ENCODE results near the gene DEFB124.
"Not testable (repeated sequence)": the region's sequence is repeated elsewhere in the genome, so short reads cannot be mapped to it uniquely, and the experiment has no call there.

DEFB124 gene

GRCh38 chr20:31474758-31475427 is at the start of gene DEFB124, which contains the start of gene REM1:
Gene DEFB124, minus strand, starts transcription at chr20:31475127. Its CDS starts 2,114 bp downstream, at chr20:31473013.
Gene REM1, plus strand, starts transcription at chr20:31475288. Its CDS starts 1,158 bp downstream, at chr20:31476446.
- H3K9me3 ChIP-seq (ENCODE audit: control insufficient read depth, low read depth, low read length): no peaks in the 10 kb centered on the region
- H3K4me1 ChIP-seq (ENCODE audit: control insufficient read depth, low read depth, low read length): no peaks in the 10 kb centered on the region
- peaks cover 37% of the 10 kb centered on the region for H3K27me3 ChIP-seq (ENCODE audit: control insufficient read depth, insufficient read depth, low read length)
- H3K36me3 ChIP-seq (ENCODE audit: control insufficient read depth, low read depth, low read length): no peaks in the 10 kb centered on the region
- H3K27ac ChIP-seq (ENCODE audit: low read length): no peak within 1 kb of the TSS
- H3K4me3 ChIP-seq (ENCODE audit: low read length): peak within 1 kb of the TSS; percentile 49
- H3K9ac ChIP-seq (ENCODE audit: low read length): no peak within 1 kb of the TSS

DNA sequence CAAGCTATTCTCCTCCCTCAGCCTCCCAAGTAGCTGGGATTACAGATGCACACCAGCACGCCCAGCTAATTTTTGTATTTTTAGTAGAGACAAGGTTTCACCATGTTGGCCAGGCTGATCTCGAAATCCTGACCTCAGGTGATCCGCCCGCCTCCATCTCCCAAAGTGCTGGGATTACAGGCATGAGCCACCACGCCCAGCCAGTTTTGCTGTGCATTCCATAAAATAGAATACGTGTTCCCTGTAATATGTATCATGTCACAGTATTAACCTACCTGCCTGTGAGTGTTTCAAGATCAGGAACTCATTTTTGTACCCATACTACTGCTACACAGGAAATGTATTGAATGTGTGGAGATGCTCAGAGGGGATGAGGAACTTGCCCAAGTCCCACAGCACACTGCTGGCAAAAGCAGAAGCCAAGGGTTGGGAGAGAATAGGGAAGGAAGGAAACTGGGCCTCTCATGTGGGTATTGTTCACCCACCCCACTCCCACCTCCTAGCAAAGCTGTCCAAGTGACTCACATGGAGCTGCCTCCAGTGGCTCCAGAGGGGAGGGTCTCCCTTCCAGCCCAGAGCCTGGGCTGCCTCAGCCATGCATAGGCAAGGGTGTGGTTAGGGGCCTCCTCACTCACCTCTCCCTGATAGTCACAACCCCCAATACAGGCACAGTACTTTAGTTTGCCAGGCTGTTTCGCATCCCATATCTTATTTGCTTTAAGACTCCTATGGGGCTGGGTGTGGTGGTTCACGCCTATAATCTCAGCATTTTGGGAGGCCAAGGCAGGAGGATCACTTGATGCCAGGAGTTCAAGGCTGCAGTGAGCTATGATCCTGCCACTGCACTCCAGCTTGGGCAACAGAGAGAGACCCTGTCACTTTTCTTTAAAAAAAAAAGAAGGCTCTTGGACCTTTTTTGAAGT is 48.7 kb upstream of the DEFB124 start:
- Histone ChIP-seq H3K9me3 (ENCODE audit: control insufficient read depth, low read depth, low read length) (no peaks in the 10 kb centered on the region), H3K27ac (ENCODE audit: low read length) (no peak overlapping the region), H3K4me3 (ENCODE audit: low read length) (no peak overlapping the region), H3K36me3 (ENCODE audit: control insufficient read depth, low read depth, low read length) (peaks cover 13% of the 10 kb centered on the region), H3K27me3 (ENCODE audit: control insufficient read depth, insufficient read depth, low read length) (no peaks in the 10 kb centered on the region), H3K4me1 (ENCODE audit: control insufficient read depth, low read depth, low read length) (no peaks in the 10 kb centered on the region), H3K9ac (ENCODE audit: low read length) (no peak overlapping the region)

DNA sequence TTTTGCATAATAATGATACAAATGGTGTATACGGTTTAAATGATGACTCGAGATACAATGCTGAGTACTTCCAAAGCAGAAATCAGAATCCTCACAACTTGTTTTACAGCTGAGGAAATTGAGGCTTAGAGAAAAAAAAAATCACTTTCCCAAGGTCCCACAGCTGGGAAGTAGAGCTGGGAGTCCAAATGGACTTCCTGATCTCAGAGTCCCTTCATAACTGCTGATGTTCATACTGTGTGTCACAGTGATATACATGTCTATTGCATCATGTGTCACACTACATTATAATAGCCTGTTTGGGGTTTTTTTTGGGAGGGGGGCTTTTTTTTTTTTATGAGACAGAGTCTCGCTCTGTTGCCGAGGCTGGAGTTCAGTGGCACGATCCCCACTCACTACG is 47.8 kb upstream of the DEFB124 start:
- no peak overlapping the region for H3K27ac ChIP-seq (ENCODE audit: low read length)
- no peak overlapping the region for H3K4me3 ChIP-seq (ENCODE audit: low read length)
- H3K9ac ChIP-seq (ENCODE audit: low read length): no peak overlapping the region
- H3K4me1 ChIP-seq (ENCODE audit: control insufficient read depth, low read depth, low read length): no peaks in the 10 kb centered on the region
- H3K9me3 ChIP-seq (ENCODE audit: control insufficient read depth, low read depth, low read length): no peaks in the 10 kb centered on the region
- H3K27me3 ChIP-seq (ENCODE audit: control insufficient read depth, insufficient read depth, low read length): no peaks in the 10 kb centered on the region
- peaks cover 5% of the 10 kb centered on the region for H3K36me3 ChIP-seq (ENCODE audit: control insufficient read depth, low read depth, low read length)

DNA sequence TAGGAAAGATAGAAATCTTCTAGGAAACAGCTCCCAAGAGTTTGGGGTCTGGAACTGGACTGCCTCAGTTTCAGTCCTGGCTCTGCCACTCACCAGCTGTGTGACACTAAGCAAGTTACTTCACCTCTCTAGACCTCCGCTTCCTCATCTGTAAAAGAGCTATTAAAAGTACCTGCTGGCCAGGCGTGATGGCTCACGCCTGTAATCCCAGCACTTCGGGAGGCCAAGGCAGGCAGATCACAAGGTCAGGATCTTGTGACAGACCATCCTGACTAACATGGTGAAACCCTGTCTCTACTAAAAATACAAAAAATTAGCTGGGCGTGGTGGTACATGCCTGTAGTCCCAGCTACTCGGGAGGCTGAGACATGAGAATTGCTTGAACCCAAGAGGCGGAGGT is 46.3 kb upstream of the DEFB124 start:
- H3K9me3 ChIP-seq (ENCODE audit: control insufficient read depth, low read depth, low read length); H3K4me3 ChIP-seq (ENCODE audit: low read length); H3K9ac ChIP-seq (ENCODE audit: low read length); H3K27ac ChIP-seq (ENCODE audit: low read length); H3K27me3 ChIP-seq (ENCODE audit: control insufficient read depth, insufficient read depth, low read length); H3K36me3 ChIP-seq (ENCODE audit: control insufficient read depth, low read depth, low read length); H3K4me1 ChIP-seq (ENCODE audit: control insufficient read depth, low read depth, low read length): not testable (repeated sequence)

DNA sequence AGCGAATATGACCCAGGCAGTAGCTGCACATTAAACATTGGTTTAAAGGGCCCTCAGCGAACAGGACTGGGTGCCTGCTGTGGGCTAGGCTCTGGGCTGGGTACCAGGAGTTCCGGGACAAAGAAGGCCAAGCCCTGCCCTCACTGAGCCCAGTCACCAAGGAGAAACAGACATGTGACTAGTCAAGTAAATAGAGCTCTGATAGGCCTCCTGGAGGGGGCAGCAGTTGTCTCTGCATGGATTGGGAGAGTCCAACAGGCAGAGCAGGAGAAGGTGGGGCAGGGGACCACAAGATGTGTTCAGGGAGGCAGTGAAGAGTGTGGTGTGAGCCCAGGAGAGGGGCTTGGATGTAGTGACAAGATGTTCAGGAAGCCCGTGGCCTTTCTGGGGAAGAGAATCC is 42.4 kb upstream of the DEFB124 start:
- no peak overlapping the region for H3K27ac ChIP-seq (ENCODE audit: low read length)
- no peaks in the 10 kb centered on the region for H3K27me3 ChIP-seq (ENCODE audit: control insufficient read depth, insufficient read depth, low read length)
- H3K36me3 ChIP-seq (ENCODE audit: control insufficient read depth, low read depth, low read length): no peaks in the 10 kb centered on the region
- no peaks in the 10 kb centered on the region for H3K9me3 ChIP-seq (ENCODE audit: control insufficient read depth, low read depth, low read length)
- H3K4me1 ChIP-seq (ENCODE audit: control insufficient read depth, low read depth, low read length): peaks cover 12% of the 10 kb centered on the region
- H3K4me3 ChIP-seq (ENCODE audit: low read length): no peak overlapping the region
- H3K9ac ChIP-seq (ENCODE audit: low read length): no peak overlapping the region

DNA sequence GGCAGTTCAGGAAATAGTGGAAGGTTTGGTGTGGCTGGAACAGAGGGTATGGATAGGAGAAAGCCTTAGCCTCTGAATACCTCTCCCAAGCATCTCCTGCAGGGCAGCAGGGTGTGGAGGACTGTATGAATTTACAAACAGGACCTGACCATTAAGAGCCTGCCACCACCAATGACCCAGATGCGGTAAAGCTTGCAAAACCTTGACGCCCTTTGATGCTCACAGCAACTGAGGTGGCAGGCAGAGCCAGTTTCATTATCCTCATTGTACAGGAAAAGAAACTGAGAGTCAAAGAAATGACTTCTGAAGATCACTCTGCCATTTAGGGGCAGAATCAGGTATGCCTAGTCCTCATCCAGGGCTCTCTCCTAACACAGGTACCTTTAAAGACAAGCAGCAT is 41.7 kb upstream of the DEFB124 start:
- Histone ChIP-seq H3K9ac (ENCODE audit: low read length) (no peak overlapping the region), H3K4me1 (ENCODE audit: control insufficient read depth, low read depth, low read length) (peaks cover 12% of the 10 kb centered on the region), H3K27ac (ENCODE audit: low read length) (no peak overlapping the region), H3K36me3 (ENCODE audit: control insufficient read depth, low read depth, low read length) (no peaks in the 10 kb centered on the region), H3K9me3 (ENCODE audit: control insufficient read depth, low read depth, low read length) (no peaks in the 10 kb centered on the region), H3K27me3 (ENCODE audit: control insufficient read depth, insufficient read depth, low read length) (no peaks in the 10 kb centered on the region), H3K4me3 (ENCODE audit: low read length) (no peak overlapping the region)

DNA sequence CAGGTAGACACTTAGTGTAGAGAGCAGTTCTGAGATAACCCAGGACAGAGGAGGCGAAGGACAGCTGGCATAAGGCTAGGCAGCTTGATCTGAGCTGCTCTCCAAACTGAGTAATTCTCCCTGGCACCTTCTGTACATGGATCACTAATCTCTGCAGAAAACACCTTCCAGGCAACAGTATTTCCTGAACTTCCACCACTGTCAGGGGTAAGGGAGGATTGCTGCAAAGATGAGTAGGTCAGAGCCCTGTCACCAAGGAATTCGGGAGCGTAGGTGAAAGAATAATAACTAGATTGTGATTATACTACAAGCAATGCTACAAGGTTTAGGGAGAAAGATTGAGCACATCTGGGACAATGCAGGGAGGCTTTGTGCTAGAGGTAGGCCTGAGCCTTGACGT is 41.2 kb upstream of the DEFB124 start:
- Histone ChIP-seq H3K4me1 (ENCODE audit: control insufficient read depth, low read depth, low read length) (peaks cover 12% of the 10 kb centered on the region), H3K4me3 (ENCODE audit: low read length) (peak overlapping the region; percentile 12), H3K9ac (ENCODE audit: low read length) (no peak overlapping the region), H3K9me3 (ENCODE audit: control insufficient read depth, low read depth, low read length) (no peaks in the 10 kb centered on the region), H3K27ac (ENCODE audit: low read length) (no peak overlapping the region), H3K36me3 (ENCODE audit: control insufficient read depth, low read depth, low read length) (no peaks in the 10 kb centered on the region), H3K27me3 (ENCODE audit: control insufficient read depth, insufficient read depth, low read length) (no peaks in the 10 kb centered on the region)

DNA sequence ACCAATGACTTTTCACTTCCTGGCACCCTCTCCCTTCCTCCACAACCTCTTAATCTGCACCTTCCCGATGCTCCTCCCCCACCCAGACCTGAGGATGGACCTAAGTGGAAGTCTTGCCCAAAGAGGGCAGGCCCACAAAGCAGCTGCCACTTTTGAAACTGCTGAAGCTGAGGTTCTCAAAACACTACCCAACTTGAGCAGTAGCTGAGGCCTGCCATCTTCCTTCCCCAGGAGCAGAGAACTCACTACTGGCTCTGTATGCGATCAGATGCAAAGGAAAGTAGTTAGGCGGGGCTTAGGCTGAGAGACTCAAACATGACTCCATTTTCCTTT is 40.8 kb upstream of the DEFB124 start:
- Histone ChIP-seq H3K9me3 (ENCODE audit: control insufficient read depth, low read depth, low read length) (no peaks in the 10 kb centered on the region), H3K27me3 (ENCODE audit: control insufficient read depth, insufficient read depth, low read length) (no peaks in the 10 kb centered on the region), H3K4me1 (ENCODE audit: control insufficient read depth, low read depth, low read length) (peaks cover 12% of the 10 kb centered on the region), H3K9ac (ENCODE audit: low read length) (no peak overlapping the region), H3K4me3 (ENCODE audit: low read length) (peak overlapping the region; percentile 82), H3K27ac (ENCODE audit: low read length) (no peak overlapping the region), H3K36me3 (ENCODE audit: control insufficient read depth, low read depth, low read length) (no peaks in the 10 kb centered on the region)

DNA sequence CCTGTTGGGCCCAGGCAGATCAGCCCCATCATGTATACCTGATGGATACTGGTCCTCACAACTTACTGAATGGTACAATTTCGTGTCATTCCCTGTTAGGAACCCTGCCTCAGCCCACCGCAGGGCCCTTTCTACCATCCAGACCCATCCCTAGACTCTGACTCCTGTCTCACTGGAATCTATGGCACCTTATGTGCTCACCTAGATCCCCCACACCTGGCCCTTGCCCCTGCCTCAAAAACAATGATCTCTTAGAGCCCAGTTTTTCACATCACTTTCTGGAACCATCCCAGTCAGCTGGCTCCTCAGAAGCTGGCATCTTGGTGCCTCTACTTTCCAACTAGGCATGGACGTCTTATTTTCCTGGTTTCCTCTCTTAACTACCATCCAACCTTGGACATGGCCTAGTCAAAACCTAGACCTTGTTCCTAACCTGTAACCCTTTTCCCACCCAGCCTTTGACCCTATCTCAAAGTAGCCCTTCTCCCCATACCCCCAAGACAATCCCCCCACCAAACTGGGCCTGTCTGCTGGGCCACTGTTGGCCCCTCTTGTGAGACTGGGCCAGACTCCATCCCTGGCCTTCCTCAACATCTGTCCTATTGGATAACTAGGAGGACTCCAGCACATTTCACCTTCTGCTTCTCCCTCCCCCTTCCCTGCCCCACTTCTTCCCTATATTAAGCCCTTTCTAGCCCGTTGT is 40.3 kb upstream of the DEFB124 start:
- no peaks in the 10 kb centered on the region for H3K9me3 ChIP-seq (ENCODE audit: control insufficient read depth, low read depth, low read length)
- H3K27me3 ChIP-seq (ENCODE audit: control insufficient read depth, insufficient read depth, low read length): no peaks in the 10 kb centered on the region
- no peaks in the 10 kb centered on the region for H3K36me3 ChIP-seq (ENCODE audit: control insufficient read depth, low read depth, low read length)
- no peak overlapping the region for H3K27ac ChIP-seq (ENCODE audit: low read length)
- peaks cover 12% of the 10 kb centered on the region for H3K4me1 ChIP-seq (ENCODE audit: control insufficient read depth, low read depth, low read length)
- peak overlapping the region; percentile 73 for H3K9ac ChIP-seq (ENCODE audit: low read length)
- peak overlapping the region; percentile 82 for H3K4me3 ChIP-seq (ENCODE audit: low read length)

- H3K9ac ChIP-seq (ENCODE audit: low read length): peak within 1 kb of the TSS; percentile 73
- no peaks in the 10 kb centered on the region for H3K27me3 ChIP-seq (ENCODE audit: control insufficient read depth, insufficient read depth, low read length)
- peaks cover 12% of the 10 kb centered on the region for H3K4me1 ChIP-seq (ENCODE audit: control insufficient read depth, low read depth, low read length)
- peak within 1 kb of the TSS; percentile 63 for H3K27ac ChIP-seq (ENCODE audit: low read length)
- no peaks in the 10 kb centered on the region for H3K9me3 ChIP-seq (ENCODE audit: control insufficient read depth, low read depth, low read length)
- no peaks in the 10 kb centered on the region for H3K36me3 ChIP-seq (ENCODE audit: control insufficient read depth, low read depth, low read length)
- H3K4me3 ChIP-seq (ENCODE audit: low read length): peak within 1 kb of the TSS; percentile 82
Observed at GRCh38 chr20:31514154-31515071, 39.5 kb upstream of the DEFB124 start, which contains the start of gene HM13. Gene HM13, plus strand, starts transcription at chr20:31514442. Its CDS starts 110 bp downstream, at chr20:31514552.

All from iPS-18a (cell line).